SU-DHL-6 (cell line): Measurements from ENCODE around the gene NDUFV1.
"Not testable (repeated sequence)": the region's sequence is repeated elsewhere in the genome, so short reads cannot be mapped to it uniquely, and the experiment has no call there.

Experiments used
- H2AFZ ChIP-seq: fragments of 200-600 bp; sonication (generic); 2 replicates; pipeline ENCODE4 v1.6.1; 2014; ENCODE audit warnings: low read depth, mild to moderate bottlenecking, moderate library complexity, mixed read lengths, antibody characterized with exemption, low read length; ENCODE audit not compliant: severe bottlenecking
- H3F3A ChIP-seq: fragments of 200-600 bp; shearing (Covaris generic); 2 replicates; pipeline ENCODE4 v1.6.0; 2016; ENCODE audit warnings: antibody characterized with exemption, mild to moderate bottlenecking; ENCODE audit not compliant: insufficient read depth
- H3K27ac ChIP-seq: fragments of 200-600 bp; sonication (generic); 2 replicates; pipeline ENCODE4 v1.5.1; 2016; ENCODE audit warnings: low read depth, mild to moderate bottlenecking, low read length, moderate library complexity, mixed read lengths
- H3K27me3 ChIP-seq: fragments of 200-600 bp; sonication (generic), shearing (Covaris generic); 2 replicates; pipeline ENCODE4 v1.6.0; 2014; ENCODE audit warnings: mild to moderate bottlenecking, low read length
- H3K36me3 ChIP-seq: fragments of 200-600 bp; sonication (generic); 2 replicates; pipeline ENCODE4 v1.6.1; 2014; ENCODE audit warnings: mild to moderate bottlenecking, low read length, mixed read lengths
- H3K4me2 ChIP-seq: fragments of 300-600, 200-600 bp; shearing (Covaris generic), sonication (generic); 2 replicates; pipeline ENCODE4 v1.6.0; 2014; ENCODE audit warnings: low read length, low read depth, mild to moderate bottlenecking; ENCODE audit not compliant: poor library complexity, severe bottlenecking
- H3K4me3 ChIP-seq: fragments of 200-600 bp; sonication (generic); 2 replicates; pipeline ENCODE4 v1.5.1; 2014; ENCODE audit warnings: antibody characterized with exemption, low read length, mild to moderate bottlenecking, mixed read lengths; ENCODE audit not compliant: insufficient read depth, poor library complexity, severe bottlenecking
- H3K79me2 ChIP-seq: fragments of 200-600 bp; sonication (generic); 2 replicates; pipeline ENCODE4 v1.6.1; 2014; ENCODE audit warnings: mild to moderate bottlenecking, low read length, moderate library complexity; ENCODE audit not compliant: insufficient read depth
- H3K9ac ChIP-seq: fragments of 200-600 bp; sonication (generic); 2 replicates; pipeline ENCODE4 v1.7.0; 2014; ENCODE audit warnings: mild to moderate bottlenecking, low read length
- H3K9me2 ChIP-seq: fragments of 200-600 bp; sonication (generic); replicated peaks from 2 replicates; pipeline ENCODE4 v1.6.1; 2014; ENCODE audit warnings: low read length; ENCODE audit not compliant: insufficient read depth
- H3K9me3 ChIP-seq: fragments of 200-600 bp; sonication (generic); 2 replicates; pipeline ENCODE4 v1.6.1; 2014; ENCODE audit warnings: low read length, mixed read lengths; ENCODE audit not compliant: insufficient read depth
- H4K20me1 ChIP-seq: fragments of 200-600 bp; sonication (generic); 2 replicates; pipeline ENCODE4 v1.6.1; 2014; ENCODE audit warnings: low read depth, mild to moderate bottlenecking, antibody characterized with exemption, low read length, moderate library complexity, mixed read lengths
- CTCF ChIP-seq: fragments of 200-600 bp; sonication (generic); IDR thresholded peaks from one replicate; pipeline ENCODE4 v1.5.1; 2017; ENCODE audit warnings: antibody characterized with exemption, mild to moderate bottlenecking, low read length, moderate library complexity; ENCODE audit not compliant: insufficient read depth, poor library complexity, severe bottlenecking
- EZH2phosphoT487 ChIP-seq: fragments of 200-600 bp; sonication (generic), shearing (Covaris generic); conservative IDR thresholded peaks from 2 replicates; pipeline ENCODE4 v1.6.1; 2018; ENCODE audit warnings: mild to moderate bottlenecking, antibody characterized with exemption, low read length, moderate library complexity, mixed read lengths

Gene NDUFV1

GRCh38 chr11:67588136-67588503 is 18.6 kb upstream of the NDUFV1 start:
- Histone ChIP-seq H3K27me3 (no peaks in the 10 kb centered on the region), H3K36me3 (peaks cover 8% of the 10 kb centered on the region; the same call in 1 of the 2 replicates), H3K9me3 (no peaks in the 10 kb centered on the region), H3K4me2 (peak overlapping the region; percentile 62), H3F3A (peaks cover 55% of the 10 kb centered on the region), H3K9ac (peak overlapping the region; percentile 39), H4K20me1 (no peaks in the 10 kb centered on the region), H3K27ac (peak overlapping the region; percentile 93), H3K9me2 (no peaks in the 10 kb centered on the region), H3K4me3 (no peak overlapping the region), H3K79me2 (peaks cover 10% of the 10 kb centered on the region; the same call in 1 of the 2 replicates), H2AFZ (no peak overlapping the region)
- no peak for TF ChIP-seq EZH2phosphoT487
- no peak for TF ChIP-seq CTCF

GRCh38 chr11:67588899-67589415 is 17.8 kb upstream of the NDUFV1 start:
- Histone ChIP-seq H3F3A (peaks cover 54% of the 10 kb centered on the region), H3K27ac (peak overlapping the region; percentile 93; the same call in 1 of the 2 replicates)
- not testable (repeated sequence) for H3K9me2 ChIP-seq, H3K4me2 ChIP-seq, H3K27me3 ChIP-seq, H4K20me1 ChIP-seq, H3K79me2 ChIP-seq, H3K9ac ChIP-seq, H3K36me3 ChIP-seq, H3K9me3 ChIP-seq, H3K4me3 ChIP-seq, H2AFZ ChIP-seq

GRCh38 chr11:67592880-67593564 is 13.7 kb upstream of the NDUFV1 start:
- Histone ChIP-seq H3K27ac (no peak overlapping the region), H4K20me1 (no peaks in the 10 kb centered on the region), H3K9me3 (no peaks in the 10 kb centered on the region), H3K79me2 (no peaks in the 10 kb centered on the region), H3K9ac (no peak overlapping the region), H2AFZ (no peak overlapping the region), H3K36me3 (peaks cover 8% of the 10 kb centered on the region; the same call in 1 of the 2 replicates), H3K4me3 (no peak overlapping the region), H3K9me2 (no peaks in the 10 kb centered on the region), H3K27me3 (no peaks in the 10 kb centered on the region), H3K4me2 (no peak overlapping the region), H3F3A (peaks cover 19% of the 10 kb centered on the region)
- TF ChIP-seq CTCF: no peak
- TF ChIP-seq EZH2phosphoT487: no peak

- no peak overlapping the region for H3K4me2 ChIP-seq
- no peak for TF ChIP-seq EZH2phosphoT487
- TF ChIP-seq CTCF: no peak
- H3K36me3 ChIP-seq: peaks cover 8% of the 10 kb centered on the region; the same call in 1 of the 2 replicates
- H3K79me2 ChIP-seq: no peaks in the 10 kb centered on the region
- H3F3A ChIP-seq: peaks cover 15% of the 10 kb centered on the region
- no peaks in the 10 kb centered on the region for H3K27me3 ChIP-seq
- H3K4me3 ChIP-seq: no peak overlapping the region
- H3K9me2 ChIP-seq: no peaks in the 10 kb centered on the region
- no peak overlapping the region for H3K9ac ChIP-seq
- H3K27ac ChIP-seq: no peak overlapping the region
- H3K9me3 ChIP-seq: no peaks in the 10 kb centered on the region
- H2AFZ ChIP-seq: no peak overlapping the region
- no peaks in the 10 kb centered on the region for H4K20me1 ChIP-seq
Measured at GRCh38 chr11:67593565-67593905, 13.2 kb upstream of the NDUFV1 start.
